T-helper 2 cell treated with Interferon-gamma antibody and Interleukin-4, amounts not matched to agents 100 ng/mL and 5 ng/mL, for 36 hours (primary cell): ENCODE results near the gene STIM1. TPM values are rescaled to one million over a fixed set of nuclear protein-coding genes. Genes with fewer than 3 reads are reported as not detected.

ENCODE experiments used
- intact Hi-C: fragments of 100-400 bp; cut with micrococcal nuclease; formaldehyde crosslinking; loops from one replicate; pipeline ENCODE4 v1.15.1; 2023
- total RNA-seq: library from RNA; stranded (reverse); gene quantifications from 2 replicates; pipeline ENCODE4 v1.2.3, GENCODE V29; 2022

The STIM1 gene
- total RNA-seq, 1 donor from 2014 or later, result 93.1 TPM

- intact Hi-C loops, result loop anchor here (1.0 to 2.0 kb wide), 3 partner anchors 13 to 218 kb away; no protein-coding TSS in a partner anchor
Measured at GRCh38 chr11:3853899-3854659, 1.4 kb upstream of the STIM1 start.

GRCh38 chr11:3854660-3854976, 846 bp upstream of the STIM1 start:
- intact Hi-C loops, result loop anchor here (1.0 to 2.0 kb wide), 3 partner anchors 13 to 218 kb away; no protein-coding TSS in a partner anchor

- intact Hi-C loops, result loop anchor here (1.0 to 5.0 kb wide), 3 partner anchors 87 to 536 kb away; partner anchors contain the start of genes RRM1 and TRIM21
Measured at GRCh38 chr11:3855808-3856491, 486 bp downstream of the STIM1 start.

- intact Hi-C loops, result loop anchor here (5.0 kb wide), 1 partner anchor 535 kb away; the partner anchor contains the start of gene TRIM21
Measured at GRCh38 chr11:3856856-3857553, 1.5 kb downstream of the STIM1 start.

GRCh38 chr11:3857628-3858027, 2.2 kb downstream of the STIM1 start:
- intact Hi-C loops, result loop anchor here (5.0 kb wide), 1 partner anchor 535 kb away; the partner anchor contains the start of gene TRIM21

GRCh38 chr11:3859373-3859881, 4.0 kb downstream of the STIM1 start:
- intact Hi-C loops, result loop anchor here (5.0 kb wide), 1 partner anchor 533 kb away; the partner anchor contains the start of gene TRIM21

- intact Hi-C loops, result loop anchor here (2.0 kb wide), 1 partner anchor 18 kb away; no protein-coding TSS in a partner anchor
Measured at GRCh38 chr11:3860375-3860774, 4.9 kb downstream of the STIM1 start.

GRCh38 chr11:3860898-3861393, 5.5 kb downstream of the STIM1 start:
- intact Hi-C loops, result loop anchor here (2.0 kb wide), 1 partner anchor 18 kb away; no protein-coding TSS in a partner anchor

GRCh38 chr11:3861683-3862082, 6.2 kb downstream of the STIM1 start:
- intact Hi-C loops, result loop anchor here (2.0 kb wide), 1 partner anchor 17 kb away; no protein-coding TSS in a partner anchor

GRCh38 chr11:3865388-3866193, 10.1 kb downstream of the STIM1 start:
- intact Hi-C loops, result loop anchor here (2.0 kb wide), 1 partner anchor 51 kb away; no protein-coding TSS in a partner anchor

- intact Hi-C loops, result no loop called here
Measured at GRCh38 chr11:3866206-3866605, 10.7 kb downstream of the STIM1 start.

GRCh38 chr11:3866836-3867208, 11.4 kb downstream of the STIM1 start:
- intact Hi-C loops, result no loop called here

GRCh38 chr11:3867209-3868091, 12.0 kb downstream of the STIM1 start:
- intact Hi-C loops, result no loop called here

GRCh38 chr11:3873712-3874349, 18.4 kb downstream of the STIM1 start:
- intact Hi-C loops, result no loop called here

GRCh38 chr11:3876613-3877012, 21.1 kb downstream of the STIM1 start:
- intact Hi-C loops, result no loop called here

GRCh38 chr11:3877364-3878257, 22.1 kb downstream of the STIM1 start:
- intact Hi-C loops, result loop anchor here (2.0 kb wide), 1 partner anchor 17 kb away; no protein-coding TSS in a partner anchor

GRCh38 chr11:3878258-3878584, 22.8 kb downstream of the STIM1 start:
- intact Hi-C loops, result loop anchor here (2.0 kb wide), 1 partner anchor 17 kb away; no protein-coding TSS in a partner anchor
